GM12872 (cell line): ENCODE data around the gene DMRTA2.

ENCODE experiments used
- CTCF ChIP-seq: IDR thresholded peaks from 3 replicates; pipeline ENCODE4 v1.5.1; 2011; ENCODE audit warnings: low read depth, mild to moderate bottlenecking, low read length, moderate library complexity; ENCODE audit not compliant: insufficient read depth

Gene DMRTA2

GRCh38 chr1:50412813-50413476, 10.3 kb downstream of the DMRTA2 start:
- no peak for TF ChIP-seq CTCF

GRCh38 chr1:50405814-50406213, 17.4 kb downstream of the DMRTA2 start:
- TF ChIP-seq CTCF: no peak

GRCh38 chr1:50393522-50394120, 29.6 kb downstream of the DMRTA2 start:
- TF ChIP-seq CTCF: no peak

GRCh38 chr1:50378770-50379169, 44.5 kb downstream of the DMRTA2 start:
- no peak for TF ChIP-seq CTCF

GRCh38 chr1:50373532-50373931, 49.7 kb downstream of the DMRTA2 start:
- TF ChIP-seq CTCF: no peak

- TF ChIP-seq CTCF: no peak
These were observed 51.5 kb downstream of the DMRTA2 start for GRCh38 chr1:50371749-50372148.

- TF ChIP-seq CTCF: peak; percentile 42
These were observed 53.4 kb downstream of the DMRTA2 start for GRCh38 chr1:50369830-50370229.
